Activated CD8-positive, alpha-beta memory T cell treated with anti-CD3 and anti-CD28 coated beads, Interleukin-2, amount 50 U/mL, for 24 hours (primary cell): ENCODE results near the gene TRHDE.

Experiments
- DNase-seq: peaks from one replicate; pipeline ENCODE4 v3.0.0-alpha.2; 2020; ENCODE audit errors: extremely low read depth

TRHDE gene

DNA sequence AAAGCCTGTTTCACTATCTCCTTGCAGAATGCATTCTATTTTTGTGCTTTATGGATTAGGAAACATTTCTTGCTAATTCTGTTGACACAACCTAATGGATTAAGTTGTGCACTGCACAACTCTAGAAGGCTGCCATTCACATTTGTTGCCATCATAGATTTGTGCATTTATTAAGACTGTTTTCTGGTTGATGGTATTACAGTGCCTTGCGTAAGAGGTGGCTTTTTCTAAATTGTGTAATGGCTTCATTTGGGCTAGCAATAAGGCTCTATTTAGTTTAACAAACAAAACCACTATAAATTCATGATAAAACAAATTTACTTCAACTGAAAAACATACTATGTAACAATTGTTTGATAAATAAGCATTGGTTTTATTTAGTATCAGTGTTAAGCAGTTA is 175.9 kb downstream of the TRHDE start:
- no peak for DNase-seq

- DNase-seq: no peak
These were observed 176.6 kb downstream of the TRHDE start for GRCh38 chr12:72448805-72449204.

- DNase-seq: no peak
These were observed 180.9 kb downstream of the TRHDE start for GRCh38 chr12:72453066-72453465.

GRCh38 chr12:72453550-72453949 is 181.4 kb downstream of the TRHDE start:
- DNase-seq: no peak

GRCh38 chr12:72464471-72464870 is 192.3 kb downstream of the TRHDE start:
- DNase-seq: no peak

DNA sequence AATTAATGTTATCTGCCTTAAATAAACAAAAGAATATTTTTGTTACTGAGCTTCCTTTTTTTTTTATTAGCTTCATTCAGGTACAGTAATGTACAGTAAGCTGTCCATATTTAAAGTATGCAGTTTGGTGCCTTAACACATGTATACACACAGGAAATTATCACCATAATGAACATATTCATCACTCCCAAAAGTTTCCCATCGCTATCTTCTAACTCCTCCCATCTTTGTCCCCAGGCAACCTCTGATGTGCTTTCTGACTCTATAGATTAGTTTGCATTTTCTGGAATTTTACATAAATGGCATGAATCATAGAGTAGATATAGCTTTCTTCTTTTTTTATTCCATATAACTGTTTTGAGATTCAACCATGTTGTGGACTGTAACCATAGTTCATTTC is 193.0 kb downstream of the TRHDE start:
- no peak for DNase-seq

DNA sequence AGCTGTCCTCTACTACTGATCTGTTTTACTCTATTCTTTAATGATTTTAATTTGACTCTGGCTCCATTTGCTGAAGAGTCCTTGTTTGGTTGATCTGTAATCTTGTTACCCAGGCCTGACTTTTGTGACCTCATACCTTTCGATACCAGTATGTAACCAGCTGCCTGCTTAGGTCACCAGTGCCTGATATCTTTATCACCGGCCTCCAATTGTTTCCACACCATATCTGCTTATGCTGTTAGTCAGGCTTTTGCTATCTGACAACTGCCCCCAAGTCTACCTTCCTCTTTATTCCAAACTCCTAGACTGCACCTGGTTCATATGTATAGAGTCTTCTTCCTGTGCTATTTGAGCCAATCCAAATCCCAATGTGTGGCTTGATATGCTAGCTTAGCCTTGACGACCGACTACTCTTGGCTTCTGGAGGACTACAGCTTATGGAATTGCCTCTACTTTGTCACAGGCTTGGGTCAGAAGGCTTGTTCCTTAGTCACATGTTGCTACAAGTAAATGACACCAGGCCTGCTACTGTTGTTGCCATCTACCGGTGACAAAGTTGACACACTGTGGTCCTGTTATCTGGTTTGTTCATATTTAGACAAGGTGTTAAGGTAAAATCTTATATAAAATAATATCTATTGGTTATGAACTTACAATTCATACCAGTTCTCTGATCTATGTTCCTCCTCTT is 193.9 kb downstream of the TRHDE start:
- no peak for DNase-seq

- DNase-seq: no peak
These were observed 195.8 kb downstream of the TRHDE start for GRCh38 chr12:72467985-72468384.

DNA sequence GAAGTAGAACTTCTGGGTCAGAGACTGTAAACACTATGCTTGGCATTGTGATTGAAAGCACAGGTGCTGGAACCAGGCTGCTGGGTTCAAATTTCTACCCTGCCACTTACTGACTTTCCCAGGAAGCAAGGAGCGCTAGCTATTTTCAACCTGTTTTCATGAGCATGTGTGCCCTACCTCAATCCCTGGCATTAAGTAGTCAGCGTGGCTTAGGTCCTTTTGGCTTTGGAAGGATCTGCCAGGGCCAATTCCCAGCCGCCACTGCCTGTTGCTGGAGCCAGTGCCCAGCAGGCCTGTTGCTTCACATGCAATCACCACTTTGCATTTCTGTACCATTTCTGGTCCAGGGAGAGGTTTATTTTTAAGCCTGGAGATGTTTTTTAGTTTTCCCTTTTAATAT is 196.3 kb downstream of the TRHDE start:
- DNase-seq: no peak

GRCh38 chr12:72471806-72472205 is 199.6 kb downstream of the TRHDE start:
- DNase-seq: no peak

GRCh38 chr12:72472350-72472749 is 200.2 kb downstream of the TRHDE start:
- no peak for DNase-seq

- DNase-seq: no peak
These were observed 204.1 kb downstream of the TRHDE start for GRCh38 chr12:72476301-72476700.

- no peak for DNase-seq
These were observed 213.0 kb downstream of the TRHDE start for GRCh38 chr12:72485017-72485701.

- DNase-seq: no peak
These were observed 219.3 kb downstream of the TRHDE start for GRCh38 chr12:72491426-72491825.

- no peak for DNase-seq
These were observed 221.2 kb downstream of the TRHDE start for GRCh38 chr12:72493407-72493806.

GRCh38 chr12:72498354-72498753 is 226.2 kb downstream of the TRHDE start:
- no peak for DNase-seq

DNA sequence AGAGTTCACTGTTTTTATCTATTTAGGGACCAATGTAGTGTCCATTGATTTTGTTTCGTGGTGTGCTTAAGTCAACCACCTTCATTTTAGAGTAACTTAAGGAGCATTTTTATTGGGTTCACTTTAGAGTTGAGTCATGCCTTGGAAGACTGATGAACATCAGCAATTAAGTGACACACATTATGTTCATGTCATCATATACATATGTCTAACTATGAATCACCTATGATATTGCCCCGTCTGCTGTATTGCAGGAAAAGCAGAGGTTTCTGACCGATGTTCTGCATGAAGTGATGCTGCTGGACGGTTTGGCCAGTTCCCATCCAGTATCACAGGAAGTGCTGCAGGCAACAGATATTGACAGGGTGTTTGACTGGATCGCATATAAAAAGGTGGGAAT is 227.1 kb downstream of the TRHDE start:
- DNase-seq: no peak

DNA sequence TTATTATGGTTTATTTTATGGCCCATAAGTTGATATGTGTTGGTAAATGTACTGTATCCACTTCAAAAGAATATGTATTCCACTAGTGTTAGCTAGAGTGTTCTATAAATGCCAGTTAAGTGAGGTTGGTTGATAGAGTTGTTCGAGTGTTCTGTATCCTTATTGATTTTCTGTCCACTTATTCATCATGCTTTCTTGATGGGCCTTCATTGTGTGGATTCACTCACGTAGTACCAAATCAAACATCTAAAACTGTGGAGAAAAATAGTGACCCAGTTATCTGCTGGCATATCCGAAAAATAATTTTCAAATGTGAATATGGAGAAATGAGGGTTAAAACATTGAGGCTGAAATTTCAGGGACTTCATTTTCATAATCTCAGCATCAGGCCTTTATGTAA is 230.4 kb downstream of the TRHDE start:
- DNase-seq: no peak

DNA sequence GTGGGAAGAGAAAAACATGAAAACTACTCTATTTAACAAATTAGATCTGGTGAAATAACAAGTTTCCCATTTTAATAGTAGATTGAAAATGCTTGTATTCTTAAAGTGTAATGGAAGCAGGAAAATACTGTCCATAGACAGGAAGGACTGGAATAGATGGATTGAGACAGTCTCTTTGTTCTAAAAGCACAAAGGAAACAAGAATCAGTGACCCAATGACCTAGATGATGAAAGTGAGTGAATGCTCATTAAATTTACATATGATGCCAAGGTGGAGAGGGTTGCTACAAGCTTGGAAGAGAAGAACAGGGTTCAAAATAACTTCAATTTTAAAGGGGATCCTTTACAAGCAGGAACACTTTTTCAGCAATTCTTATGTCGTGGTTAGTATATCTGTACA is 233.1 kb downstream of the TRHDE start:
- no peak for DNase-seq

- DNase-seq: no peak
These were observed 237.7 kb downstream of the TRHDE start for GRCh38 chr12:72509891-72510290.

- no peak for DNase-seq
These were observed 238.6 kb downstream of the TRHDE start for GRCh38 chr12:72510772-72511171.

DNA sequence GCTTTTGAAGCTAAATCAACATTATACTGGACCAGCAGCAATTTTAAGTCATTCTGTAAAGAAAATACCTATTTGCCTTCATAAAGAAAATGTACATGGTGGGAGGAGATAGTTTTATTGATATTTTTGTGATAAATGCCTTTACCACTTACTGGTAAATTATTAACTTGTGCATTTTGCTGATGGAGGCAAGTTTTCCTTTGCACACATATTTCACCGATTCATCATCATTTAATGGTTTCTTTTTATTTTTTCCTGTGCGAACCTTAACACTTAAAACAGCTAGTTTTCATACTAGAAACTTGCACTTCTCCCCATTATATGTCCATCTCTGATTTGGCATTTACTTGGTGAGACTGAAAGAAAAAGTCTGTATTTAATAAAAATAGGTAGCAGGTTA is 239.3 kb downstream of the TRHDE start:
- no peak for DNase-seq

- DNase-seq: no peak
These were observed 239.7 kb downstream of the TRHDE start for GRCh38 chr12:72511906-72512305.
